ENCODE measurements around the gene ADGRG1.

The ADGRG1 gene

GRCh38 chr16:57624806-57625500 is 3.5 kb upstream of the ADGRG1 start:
- Histone ChIP-seq H3K9ac (ENCODE audit: low read length) (no peak overlapping the region), H3K79me2 (ENCODE audit: low read length) (peaks cover 40% of the 10 kb centered on the region), H3K4me2 (ENCODE audit: low read depth, low read length) (no peak overlapping the region), H3K27me3 (replicated peaks; ENCODE audit: insufficient read depth, low read length) (no peaks in the 10 kb centered on the region), H4K20me1 (ENCODE audit: insufficient read depth, low read length) (no peaks in the 10 kb centered on the region), H3K4me3 (ENCODE audit: low read length) (no peak overlapping the region), H3K4me1 (ENCODE audit: low read length) (peaks cover 27% of the 10 kb centered on the region), H3K9me2 (replicated peaks; ENCODE audit: insufficient read depth, low read length) (no peaks in the 10 kb centered on the region), H2AFZ (ENCODE audit: low read length) (no peak overlapping the region), H3F3A (ENCODE audit: insufficient read depth, low read length) (peaks cover 9% of the 10 kb centered on the region), H3K27ac (ENCODE audit: low read length) (no peak overlapping the region), H3K36me3 (replicated peaks; ENCODE audit: insufficient read depth, low read length) (no peaks in the 10 kb centered on the region), H3K9me3 (replicated peaks; ENCODE audit: insufficient read depth, low read length) (no peaks in the 10 kb centered on the region)
- DNase-seq: no peak
- TF ChIP-seq EZH2phosphoT487 (IDR thresholded peaks at IDR 0.05; ENCODE audit: low read length): no peak
- TF ChIP-seq EZH2 (optimal IDR thresholded peaks at IDR 0.05; ENCODE audit: low read depth, low read length): no peak
- no peak for TF ChIP-seq CTCF (IDR thresholded peaks at IDR 0.05; ENCODE audit: low read length)

- Histone ChIP-seq H3K9me2 (replicated peaks; ENCODE audit: insufficient read depth, low read length) (no peaks in the 10 kb centered on the region), H2AFZ (ENCODE audit: low read length) (no peak overlapping the region), H4K20me1 (ENCODE audit: insufficient read depth, low read length) (no peaks in the 10 kb centered on the region), H3K79me2 (ENCODE audit: low read length) (peaks cover 24% of the 10 kb centered on the region), H3K36me3 (replicated peaks; ENCODE audit: insufficient read depth, low read length) (no peaks in the 10 kb centered on the region), H3K27me3 (replicated peaks; ENCODE audit: insufficient read depth, low read length) (no peaks in the 10 kb centered on the region), H3K4me1 (ENCODE audit: low read length) (peaks cover 23% of the 10 kb centered on the region), H3K4me2 (ENCODE audit: low read depth, low read length) (no peak overlapping the region), H3K4me3 (ENCODE audit: low read length) (no peak overlapping the region), H3K9me3 (replicated peaks; ENCODE audit: insufficient read depth, low read length) (no peaks in the 10 kb centered on the region), H3K9ac (ENCODE audit: low read length) (no peak overlapping the region), H3K27ac (ENCODE audit: low read length) (no peak overlapping the region), H3F3A (ENCODE audit: insufficient read depth, low read length) (peaks cover 9% of the 10 kb centered on the region)
- no peak for DNase-seq
- no peak for TF ChIP-seq EZH2 (optimal IDR thresholded peaks at IDR 0.05; ENCODE audit: low read depth, low read length)
- no peak for TF ChIP-seq CTCF (IDR thresholded peaks at IDR 0.05; ENCODE audit: low read length)
- TF ChIP-seq EZH2phosphoT487 (IDR thresholded peaks at IDR 0.05; ENCODE audit: low read length): no peak
These were observed 1.8 kb upstream of the ADGRG1 start for GRCh38 chr16:57626420-57627170.

- no peaks in the 10 kb centered on the region for H3K9me2 ChIP-seq (replicated peaks; ENCODE audit: insufficient read depth, low read length)
- H4K20me1 ChIP-seq (ENCODE audit: insufficient read depth, low read length): no peaks in the 10 kb centered on the region
- peaks cover 18% of the 10 kb centered on the region for H3K4me1 ChIP-seq (ENCODE audit: low read length)
- TF ChIP-seq EZH2phosphoT487 (IDR thresholded peaks at IDR 0.05; ENCODE audit: low read length) (no peak), CTCF (IDR thresholded peaks at IDR 0.05; ENCODE audit: low read length) (no peak), EZH2 (optimal IDR thresholded peaks at IDR 0.05; ENCODE audit: low read depth, low read length) (no peak)
- no peaks in the 10 kb centered on the region for H3K9me3 ChIP-seq (replicated peaks; ENCODE audit: insufficient read depth, low read length)
- peaks cover 9% of the 10 kb centered on the region; the same call in 1 of the 2 replicates for H3F3A ChIP-seq (ENCODE audit: insufficient read depth, low read length)
- no peak overlapping the region for H3K4me3 ChIP-seq (ENCODE audit: low read length)
- no peak for DNase-seq
- no peak overlapping the region for H3K9ac ChIP-seq (ENCODE audit: low read length)
- no peak overlapping the region for H2AFZ ChIP-seq (ENCODE audit: low read length)
- H3K79me2 ChIP-seq (ENCODE audit: low read length): peaks cover 19% of the 10 kb centered on the region
- no peak overlapping the region for H3K4me2 ChIP-seq (ENCODE audit: low read depth, low read length)
- H3K27me3 ChIP-seq (replicated peaks; ENCODE audit: insufficient read depth, low read length): no peaks in the 10 kb centered on the region
- H3K27ac ChIP-seq (ENCODE audit: low read length): no peak overlapping the region
- H3K36me3 ChIP-seq (replicated peaks; ENCODE audit: insufficient read depth, low read length): no peaks in the 10 kb centered on the region
These were observed 1.1 kb upstream of the ADGRG1 start for GRCh38 chr16:57627184-57627871.
